Esophagus squamous epithelium (tissue), 4 donors: ENCODE measurements around the gene RNF181.

Source experiments
- CTCF ChIP-seq, 6 experiments: fragments of 450-650 bp in 4 of 6; fragments of 200-600 bp in 2 of 6; sonication (generic) in 2 of 6; IDR thresholded peaks; one replicate each; pipeline ENCODE4 v1.5.1; 2016 to 2019; ENCODE audit warnings: antibody characterized with exemption in 6 of 6, mild to moderate bottlenecking in 4 of 6, moderate library complexity in 4 of 6
- POLR2A ChIP-seq, 4 donors: fragments of 450-650 bp; IDR thresholded peaks; one replicate each; pipeline ENCODE4 v1.6.1; 2017; ENCODE audit warnings: antibody characterized with exemption in 4 of 4, mild to moderate bottlenecking in 4 of 4, moderate library complexity in 3 of 4

- TF ChIP-seq CTCF (IDR thresholded peaks at IDR 0.05) (no peak), POLR2A (IDR thresholded peaks at IDR 0.05) (no peak)
Measured at GRCh38 chr2:85585781-85586105, 9.8 kb upstream of the RNF181 start.
